ENCODE data around the gene OTUD7B.

The OTUD7B gene

DNA sequence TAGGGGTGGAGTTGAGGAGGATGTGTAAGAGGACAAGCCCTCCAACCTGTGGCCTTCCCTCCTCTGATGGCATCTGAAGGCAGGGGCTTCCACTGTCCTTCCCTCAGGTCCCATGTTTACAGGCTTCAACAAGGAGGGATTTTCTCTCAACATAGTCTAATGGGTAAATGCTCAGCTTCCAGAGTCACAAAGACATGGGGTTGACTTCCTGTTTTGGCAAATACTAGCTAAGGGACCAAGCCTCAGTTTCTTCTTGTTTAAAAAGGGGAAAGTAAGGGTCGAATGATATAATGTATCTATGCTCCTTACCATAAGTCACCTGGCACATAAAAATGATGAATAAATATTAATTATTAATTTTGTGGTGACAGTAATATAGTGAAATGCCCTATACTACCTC lies 96.0 kb downstream of the OTUD7B start:
- TF ChIP-seq, protein P1, sequence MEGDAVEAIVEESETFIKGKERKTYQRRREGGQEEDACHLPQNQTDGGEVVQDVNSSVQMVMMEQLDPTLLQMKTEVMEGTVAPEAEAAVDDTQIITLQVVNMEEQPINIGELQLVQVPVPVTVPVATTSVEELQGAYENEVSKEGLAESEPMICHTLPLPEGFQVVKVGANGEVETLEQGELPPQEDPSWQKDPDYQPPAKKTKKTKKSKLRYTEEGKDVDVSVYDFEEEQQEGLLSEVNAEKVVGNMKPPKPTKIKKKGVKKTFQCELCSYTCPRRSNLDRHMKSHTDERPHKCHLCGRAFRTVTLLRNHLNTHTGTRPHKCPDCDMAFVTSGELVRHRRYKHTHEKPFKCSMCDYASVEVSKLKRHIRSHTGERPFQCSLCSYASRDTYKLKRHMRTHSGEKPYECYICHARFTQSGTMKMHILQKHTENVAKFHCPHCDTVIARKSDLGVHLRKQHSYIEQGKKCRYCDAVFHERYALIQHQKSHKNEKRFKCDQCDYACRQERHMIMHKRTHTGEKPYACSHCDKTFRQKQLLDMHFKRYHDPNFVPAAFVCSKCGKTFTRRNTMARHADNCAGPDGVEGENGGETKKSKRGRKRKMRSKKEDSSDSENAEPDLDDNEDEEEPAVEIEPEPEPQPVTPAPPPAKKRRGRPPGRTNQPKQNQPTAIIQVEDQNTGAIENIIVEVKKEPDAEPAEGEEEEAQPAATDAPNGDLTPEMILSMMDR (IDR thresholded peaks at IDR 0.05; ENCODE audit: insufficient read depth, missing control alignments) = no peak
- DNase-seq (ENCODE audit: insufficient read length, low spot score) = no peak
- no peak for FAIRE-seq

- FAIRE-seq (no peak), DNase-seq (ENCODE audit: insufficient read length, low spot score) (no peak)
- TF ChIP-seq, protein P1 (IDR thresholded peaks at IDR 0.05; ENCODE audit: insufficient read depth, missing control alignments) = no peak
Measured at GRCh38 chr1:149906570-149907075, 103.9 kb downstream of the OTUD7B start.

DNA sequence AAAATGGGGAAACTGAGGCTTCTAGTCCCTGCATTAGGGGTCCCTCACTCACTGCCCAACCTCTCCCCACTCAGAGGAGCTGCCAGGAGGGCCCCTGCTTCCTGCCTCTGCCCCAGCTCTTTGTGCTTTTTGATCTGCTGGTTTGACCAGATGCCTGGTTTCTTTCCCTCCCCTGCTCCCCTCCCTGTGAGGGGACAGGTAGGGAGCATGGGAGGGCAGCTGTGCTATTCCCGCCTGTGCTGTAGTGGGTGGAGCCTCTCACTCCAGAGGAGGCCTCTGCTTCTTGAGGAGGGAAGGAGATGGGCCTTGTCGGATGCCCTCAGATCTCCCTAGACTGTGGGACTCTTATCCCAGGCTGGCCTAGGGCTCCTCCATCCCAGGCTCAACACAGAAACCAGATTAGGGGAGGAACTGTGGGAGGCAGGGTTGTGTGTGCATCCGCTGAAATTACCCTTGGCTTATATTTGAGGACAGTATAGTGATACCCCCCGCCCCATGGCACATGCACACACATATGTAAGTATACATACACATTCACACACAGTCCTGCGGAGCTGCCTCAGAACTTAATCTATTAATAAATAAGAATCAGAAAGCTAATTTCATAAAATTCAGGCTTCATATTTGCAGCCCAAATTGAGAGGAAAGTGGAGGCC lies 106.6 kb downstream of the OTUD7B start:
- DNase-seq (ENCODE audit: insufficient read length, low spot score) (no peak), FAIRE-seq (no peak)
- TF ChIP-seq, protein P1 (IDR thresholded peaks at IDR 0.05; ENCODE audit: insufficient read depth, missing control alignments) = no peak

DNA sequence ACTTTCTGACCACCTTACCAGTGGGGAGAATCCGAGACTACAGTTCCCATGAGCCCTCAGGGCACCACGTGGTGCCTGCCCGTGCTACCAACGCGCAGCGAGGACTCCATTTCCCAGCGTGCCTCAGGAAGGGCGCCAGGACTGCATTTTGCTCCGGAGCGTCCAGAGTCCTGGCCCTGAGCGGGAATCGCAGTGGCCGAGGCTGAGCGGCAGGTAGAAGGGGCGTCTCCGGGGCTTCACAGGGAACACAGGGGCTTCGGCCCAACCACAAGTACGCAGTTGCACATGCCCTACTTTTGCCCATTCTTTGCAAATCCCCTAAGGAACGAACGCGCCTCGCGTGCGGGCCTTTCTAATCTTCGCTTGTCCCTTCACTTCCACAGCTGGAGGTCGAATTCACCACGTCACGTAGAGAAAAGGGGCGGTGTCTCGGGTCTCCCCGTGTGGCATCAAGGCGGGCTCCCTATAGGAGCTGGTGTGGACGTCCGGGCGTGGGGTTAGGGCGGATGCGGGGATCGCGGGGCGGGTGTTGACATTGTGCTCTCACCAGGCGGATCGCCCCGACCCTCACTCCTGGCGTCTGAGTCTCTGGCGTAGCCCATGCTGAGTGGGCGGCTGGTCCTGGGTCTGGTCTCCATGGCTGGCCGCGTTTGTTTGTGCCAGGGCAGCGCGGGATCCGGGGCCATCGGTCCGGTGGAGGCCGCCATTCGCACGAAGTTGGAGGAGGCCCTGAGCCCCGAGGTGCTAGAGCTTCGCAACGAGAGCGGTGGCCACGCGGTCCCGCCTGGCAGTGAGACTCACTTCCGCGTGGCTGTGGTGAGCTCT lies 110.9 kb downstream of the OTUD7B start, which contains the start of gene BOLA1:
Gene BOLA1, plus strand, starts transcription at position 109 of the 825 bp plus-strand sequence. Its CDS starts 492 bp downstream, at position 601.
- FAIRE-seq = peak; percentile 86

DNA sequence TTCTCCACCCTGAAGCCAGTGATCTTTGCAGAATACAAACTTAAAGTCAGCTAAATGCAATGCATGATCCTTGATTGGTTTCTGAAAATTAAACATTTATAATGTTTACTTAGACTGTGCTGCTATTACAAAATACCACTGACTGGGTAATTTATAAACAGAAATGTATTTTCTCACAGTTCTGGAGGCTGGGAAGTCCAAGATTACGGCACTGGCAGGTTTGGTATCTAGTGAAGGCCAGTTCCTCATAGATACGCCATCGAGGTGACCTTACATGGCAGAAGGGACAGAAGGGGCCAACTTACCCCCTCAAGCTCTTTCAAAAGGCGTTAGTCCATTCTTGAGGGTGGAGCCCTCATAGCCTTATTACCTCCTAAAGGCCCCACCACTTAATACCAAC lies 114.0 kb downstream of the OTUD7B start:
- FAIRE-seq (no peak), DNase-seq (ENCODE audit: insufficient read length, low spot score) (no peak)
- TF ChIP-seq, protein P1 (IDR thresholded peaks at IDR 0.05; ENCODE audit: insufficient read depth, missing control alignments) = no peak

More for the DNA sequence above, 110.9 kb downstream of the OTUD7B start, which contains the start of gene BOLA1:
- TF ChIP-seq, protein P1 (IDR thresholded peaks at IDR 0.05; ENCODE audit: insufficient read depth, missing control alignments) = no peak
- peak; percentile 99 for DNase-seq (ENCODE audit: insufficient read length, low spot score)

- TF ChIP-seq, protein P1 (IDR thresholded peaks at IDR 0.05; ENCODE audit: insufficient read depth, missing control alignments) = no peak
- FAIRE-seq = no peak
- no peak for DNase-seq (ENCODE audit: insufficient read length, low spot score)
Measured at GRCh38 chr1:149888999-149889289, 121.6 kb downstream of the OTUD7B start.
